Heart right ventricle (tissue), 16 donors: ENCODE data around the gene CACNA1C. TPM values are rescaled to one million over a fixed set of nuclear protein-coding genes. Genes with fewer than 3 reads are reported as not detected.
"Not testable (repeated sequence)": the region's sequence is repeated elsewhere in the genome, so short reads cannot be mapped to it uniquely, and the experiment has no call there.

Experiments
- ATAC-seq, 8 donors: fragments of 200-7000 bp; cut with Tn5 transposase; one replicate each; pipeline ENCODE4 v1.9.1; 2020; ENCODE audit warnings: mild to moderate bottlenecking in 8 of 8, moderate library complexity in 8 of 8, moderate number of reproducible peaks in 1 of 8
- DNase-seq, 2 donors: peaks; one replicate each; pipeline ENCODE4 v3.0.0-alpha.2; 2020
- H3K27ac ChIP-seq, 10 donors: fragments of 200-600 bp; sonication (generic) in 2 of 10; one replicate each; pipeline versions ENCODE4 v1.5.0 to v1.8.0; 2020 to 2022; ENCODE audit warnings: mild to moderate bottlenecking in 3 of 10
- H3K27me3 ChIP-seq, 7 donors: fragments of 200-600 bp; one replicate each; pipeline ENCODE4 v1.8.0; 2021 to 2022; ENCODE audit warnings: mild to moderate bottlenecking in 2 of 7
- H3K36me3 ChIP-seq, 9 donors: fragments of 200-600 bp; sonication (generic) in 1 of 9; one replicate each; pipeline versions ENCODE4 v1.5.0 to v1.8.0; 2020 to 2022; ENCODE audit warnings: mild to moderate bottlenecking in 2 of 9
- H3K4me1 ChIP-seq, 9 donors: fragments of 200-600 bp; sonication (generic) in 1 of 9; one replicate each; pipeline versions ENCODE4 v1.5.0 to v1.8.0; 2020 to 2022; ENCODE audit warnings: mild to moderate bottlenecking in 4 of 9
- H3K4me3 ChIP-seq, 10 donors: fragments of 200-600 bp; sonication (generic) in 2 of 10; one replicate each; pipeline versions ENCODE4 v1.5.0 to v1.8.0; 2020 to 2022; ENCODE audit warnings: mild to moderate bottlenecking in 7 of 10, moderate library complexity in 2 of 10
- H3K9me3 ChIP-seq, 11 donors: fragments of 200-600 bp in 10 of 11; sonication (generic) in 2 of 11; one replicate each; pipeline versions ENCODE4 v1.5.0 to v1.8.0; 2013 to 2022; ENCODE audit warnings: mild to moderate bottlenecking in 2 of 11, control low read depth in 1 of 11, moderate library complexity in 1 of 11
- WGBS, 2 donors: extraction: QIAGEN DNeasy Blood & Tissue Kit; methylation state at CpG; one replicate each; pipeline ENCODE4 v1.1.7; 2013; ENCODE audit warnings: inconsistent platforms in 1 of 2; 5-methylcytosine and 5-hydroxymethylcytosine counted together
- intact Hi-C, 10 donors: fragments of 100-400 bp; cut with DNase I; formaldehyde crosslinking; loops; one replicate each; pipeline versions ENCODE4 v1.11.1 to v1.14.2; 2022
- polyA plus RNA-seq, 2 donors: library from polyadenylated mRNA; stranded (reverse); fragments of 200-250 nt; gene quantifications; one replicate each; pipeline ENCODE4 v1.2.3, GENCODE V29; 2013
- total RNA-seq, 10 donors: library from RNA; stranded (reverse); fragmentation: NEBNext Ultra II Directional in 3 of 10; extraction: Animal tissue kit (Norgen Biotek cat#: 25700) in 3 of 10; gene quantifications; one replicate each; pipeline versions ENCODE4 v1.2.1 to v1.2.4, GENCODE V29; 2021 to 2023
- TF ChIP-seq, protein P1 (sequence below), 9 donors: fragments of 200-600 bp; sonication (generic) in 2 of 9; IDR thresholded peaks; one replicate each; pipeline versions ENCODE4 v1.5.0 to v1.8.0; 2021 to 2022; ENCODE audit warnings: antibody characterized with exemption in 9 of 9, mild to moderate bottlenecking in 5 of 9, moderate library complexity in 1 of 9
- donor health status: Arrhythmogenic right ventricular cardiomyopathy.
- donor health status: ischemic (EF 13 %, LVEDD 7.1; RV severe dilation, severe dysfunction).
- donor health status: healthy with polysubstance abuse.
- donor health status: DM: no; HTN: yes; CAD: no.
- donor health status: DM: no; HTN: no; CAD: no.
- donor health status: ischemic (EF 25% LVEDD 6.9; RV normal size, moderate dysfunction).
- donor health status: ischemic (EF 25% LVEDD 5.7; RV mildly dilated, moderate dysfunction).
- donor health status: healthy.
- donor health status: DM: yes; HTN: yes; CAD: no.
- donor health status: Ischemic cardiomyopathy.
- donor health status: ischemic (EF 35%, LVEDD 5.7; RV mildly dilated, moderate dysfunction).
- donor health status: nonischemic (EF 11% LVEDD 7.7; RV severe dilation, severe dysfunction).
- donor health status: DM: yes; HTN: yes; CAD: no.
- donor health status: PGD.
- donor health status: ischemic (EF 29% LVEDD 5.4; RV normal size, mild dysfunction).
- donor health status: nonischemic (EF 23%, LVEDD 6.1; RV moderate dilation, normal function).

CACNA1C gene
- total and polyA plus RNA-seq, 12 donors: 19.1 to 222 (median 183) TPM

DNA sequence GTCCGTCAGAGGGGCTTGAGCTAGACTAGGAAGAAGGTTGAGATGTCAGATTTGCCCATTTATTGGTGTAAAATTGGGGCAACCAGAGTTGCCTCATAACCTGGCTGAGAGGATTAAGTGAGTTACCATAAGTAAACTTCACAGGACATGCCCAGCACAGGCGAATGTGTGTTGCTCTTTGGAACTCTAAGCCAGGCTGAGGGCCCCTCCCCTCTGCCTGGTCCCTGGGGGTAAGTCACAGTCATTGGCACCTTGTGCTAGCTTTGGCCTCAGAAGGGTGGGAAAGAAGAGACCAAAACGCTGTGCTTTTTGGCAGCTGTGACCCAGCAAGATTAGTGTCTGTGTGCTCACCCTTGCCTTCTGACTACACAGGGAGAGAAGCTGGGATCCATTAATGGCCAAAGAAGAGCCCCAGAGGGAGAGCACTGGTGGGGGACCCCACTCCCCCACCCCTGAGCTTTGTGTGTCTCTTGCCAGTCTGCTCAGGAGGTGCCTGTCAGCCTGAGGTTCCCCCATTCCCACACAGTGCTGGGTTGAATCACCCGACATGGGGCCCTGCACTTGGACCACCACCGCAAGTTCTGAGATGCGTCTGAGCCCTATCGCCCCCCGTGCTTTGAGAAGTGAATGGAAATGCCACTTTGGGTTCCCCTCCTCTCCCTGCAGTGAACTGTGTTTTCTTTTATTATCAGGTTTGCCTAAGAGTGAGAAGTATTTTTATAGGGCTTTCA lies 74.1 kb downstream of the CACNA1C start:
- intact Hi-C loops: no loop called here
- Histone ChIP-seq H3K27me3 (no peaks in the 10 kb centered on the region), H3K9me3 (no peaks in the 10 kb centered on the region), H3K4me3 (no peak overlapping the region), H3K27ac (peak overlapping the region in 6 of 10 donors; percentile 10 to 44 (median 27)), H3K4me1 (peaks cover 6 to 32% (median 14%) of the 10 kb centered on the region in 9 donors), H3K36me3 (peaks cover 0 to 43% (median 3%) of the 10 kb centered on the region in 9 donors)
- ATAC-seq (peak in 5 of 8 donors; percentile 12 to 67 (median 35)), DNase-seq (no peak)
- WGBS, 2 donors: 78 to 79% methylated on average over 8 of the region's 8 CpGs
- TF ChIP-seq, protein P1, sequence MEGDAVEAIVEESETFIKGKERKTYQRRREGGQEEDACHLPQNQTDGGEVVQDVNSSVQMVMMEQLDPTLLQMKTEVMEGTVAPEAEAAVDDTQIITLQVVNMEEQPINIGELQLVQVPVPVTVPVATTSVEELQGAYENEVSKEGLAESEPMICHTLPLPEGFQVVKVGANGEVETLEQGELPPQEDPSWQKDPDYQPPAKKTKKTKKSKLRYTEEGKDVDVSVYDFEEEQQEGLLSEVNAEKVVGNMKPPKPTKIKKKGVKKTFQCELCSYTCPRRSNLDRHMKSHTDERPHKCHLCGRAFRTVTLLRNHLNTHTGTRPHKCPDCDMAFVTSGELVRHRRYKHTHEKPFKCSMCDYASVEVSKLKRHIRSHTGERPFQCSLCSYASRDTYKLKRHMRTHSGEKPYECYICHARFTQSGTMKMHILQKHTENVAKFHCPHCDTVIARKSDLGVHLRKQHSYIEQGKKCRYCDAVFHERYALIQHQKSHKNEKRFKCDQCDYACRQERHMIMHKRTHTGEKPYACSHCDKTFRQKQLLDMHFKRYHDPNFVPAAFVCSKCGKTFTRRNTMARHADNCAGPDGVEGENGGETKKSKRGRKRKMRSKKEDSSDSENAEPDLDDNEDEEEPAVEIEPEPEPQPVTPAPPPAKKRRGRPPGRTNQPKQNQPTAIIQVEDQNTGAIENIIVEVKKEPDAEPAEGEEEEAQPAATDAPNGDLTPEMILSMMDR (IDR thresholded peaks at IDR 0.05): no peak

DNA sequence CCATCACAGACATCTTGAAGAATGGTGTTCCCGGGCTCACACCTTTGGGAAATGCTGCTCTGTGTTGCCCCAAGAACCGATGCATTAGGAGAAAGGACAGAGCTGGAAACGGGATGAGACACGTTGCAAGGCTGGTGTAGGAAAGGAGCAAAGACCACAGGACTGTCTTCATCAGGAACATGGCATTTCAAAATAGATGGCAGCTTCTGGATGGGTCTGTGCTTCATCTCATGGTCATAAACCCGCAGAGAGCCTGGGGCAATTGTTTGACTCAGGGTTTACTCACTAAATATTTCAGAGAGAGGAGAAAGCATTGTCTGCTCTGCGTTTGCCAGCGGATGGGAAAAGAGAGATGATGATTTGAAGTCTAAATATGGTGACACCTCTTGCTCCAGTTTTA lies 76.3 kb downstream of the CACNA1C start:
- no peak for DNase-seq
- no peak for ATAC-seq
- intact Hi-C loops: no loop called here
- 78 to 79% methylated on average over 7 of the region's 7 CpGs for WGBS, 2 donors
- peaks cover 0 to 36% (median 0%) of the 10 kb centered on the region in 9 donors for H3K36me3 ChIP-seq
- no peaks in the 10 kb centered on the region for H3K27me3 ChIP-seq
- H3K4me1 ChIP-seq: peaks cover 6 to 32% (median 14%) of the 10 kb centered on the region in 9 donors
- H3K4me3 ChIP-seq: no peak overlapping the region
- H3K9me3 ChIP-seq: no peaks in the 10 kb centered on the region
- TF ChIP-seq, protein P1 (IDR thresholded peaks at IDR 0.05): no peak
- peak overlapping the region in 1 of 10 donors; percentile 24 for H3K27ac ChIP-seq

DNA sequence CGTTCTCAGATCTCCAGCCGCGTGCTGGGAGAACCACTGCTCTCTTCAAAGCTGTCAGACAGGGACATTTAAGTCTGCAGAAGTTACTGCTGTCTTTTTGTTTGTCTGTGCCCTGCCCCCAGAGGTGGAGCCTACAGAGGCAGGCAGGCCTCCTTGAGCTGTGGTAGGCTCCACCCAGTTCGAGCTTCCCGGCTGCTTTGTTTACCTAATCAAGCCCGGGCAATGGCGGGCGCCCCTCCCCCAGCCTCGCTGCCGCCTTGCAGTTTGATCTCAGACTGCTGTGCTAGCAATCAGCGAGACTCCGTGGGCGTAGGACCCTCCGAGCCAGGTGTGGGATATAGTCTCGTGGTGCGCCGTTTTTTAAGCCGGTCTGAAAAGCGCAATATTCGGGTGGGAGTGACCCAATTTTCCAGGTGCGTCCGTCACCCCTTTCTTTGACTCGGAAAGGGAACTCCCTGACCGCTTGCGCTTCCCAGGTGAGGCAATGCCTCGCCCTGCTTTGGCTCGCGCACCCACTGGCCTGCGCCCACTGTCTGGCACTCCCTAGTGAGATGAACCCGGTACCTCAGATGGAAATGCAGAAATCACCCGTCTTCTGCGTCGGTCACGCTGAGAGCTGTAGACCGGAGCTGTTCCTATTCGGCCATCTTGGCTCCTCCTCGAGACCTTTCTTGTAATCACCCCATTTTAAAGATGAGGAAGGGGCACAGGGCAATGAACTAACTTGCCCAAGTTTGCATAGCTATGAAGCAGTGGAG lies 83.1 kb downstream of the CACNA1C start:
- peak overlapping the region in 2 of 10 donors; percentile 22 to 40 for H3K27ac ChIP-seq
- intact Hi-C loops, H3K9me3 ChIP-seq, ATAC-seq, H3K4me3 ChIP-seq, H3K36me3 ChIP-seq, DNase-seq, H3K27me3 ChIP-seq: not testable (repeated sequence)
- 71 to 94% methylated on average over 8 to 25 of the region's 37 CpGs for WGBS, 2 donors
- H3K4me1 ChIP-seq: peaks cover 18 to 49% (median 44%) of the 10 kb centered on the region in 9 donors

DNA sequence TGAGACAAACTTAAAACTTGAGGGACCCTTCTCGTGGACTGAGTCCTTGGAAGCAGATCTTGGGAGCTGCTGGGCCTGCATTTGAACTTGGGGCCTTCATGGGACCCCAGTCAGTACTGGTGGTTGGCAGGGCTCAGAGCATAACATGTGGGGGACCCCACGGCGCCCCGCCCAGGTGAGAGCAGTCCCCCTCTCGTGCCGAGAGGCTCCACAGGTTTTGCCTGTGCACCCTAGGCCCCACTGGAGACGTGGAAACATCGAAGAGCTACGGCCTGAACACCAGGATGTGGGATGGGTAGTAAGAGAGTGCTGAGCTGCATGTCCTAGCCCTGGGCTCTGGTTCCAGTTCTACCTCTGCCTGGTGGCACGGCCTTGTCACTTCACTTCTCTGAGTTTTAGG lies 84.1 kb downstream of the CACNA1C start:
- ATAC-seq (peak in 2 of 8 donors; percentile 5 to 11), DNase-seq (no peak)
- 92 to 95% methylated on average over 10 of the region's 10 CpGs for WGBS, 2 donors
- no peaks in the 10 kb centered on the region for H3K9me3 ChIP-seq
- H3K4me1 ChIP-seq: peaks cover 27 to 60% (median 55%) of the 10 kb centered on the region in 9 donors
- TF ChIP-seq, protein P1 (IDR thresholded peaks at IDR 0.05): no peak
- H3K4me3 ChIP-seq: no peak overlapping the region
- intact Hi-C loops: no loop called here
- no peaks in the 10 kb centered on the region for H3K27me3 ChIP-seq
- no peaks in the 10 kb centered on the region for H3K36me3 ChIP-seq
- peak overlapping the region in 8 of 10 donors; percentile 20 to 58 (median 34) for H3K27ac ChIP-seq
